Endothelial cell (in vitro differentiated cells): ENCODE measurements around the gene CSNK2B. TPM values are rescaled to one million over a fixed set of nuclear protein-coding genes. Genes with fewer than 3 reads are reported as not detected.

Source experiments
- DNase-seq: peaks from one replicate; pipeline ENCODE4 v3.0.0; 2021; ENCODE audit warnings: low spot score
- H3K27ac Mint-ChIP-seq: one replicate; pipeline ENCODE4 v1.8.0; 2021; ENCODE audit warnings: mixed read lengths, inconsistent platforms; ENCODE audit not compliant: unreplicated experiment
- H3K27me3 Mint-ChIP-seq: one replicate; pipeline ENCODE4 v1.8.0; 2021; ENCODE audit warnings: mild to moderate bottlenecking, moderate library complexity, mixed read lengths, inconsistent platforms; ENCODE audit not compliant: unreplicated experiment
- H3K36me3 Mint-ChIP-seq: one replicate; pipeline ENCODE4 v1.8.0; 2021; ENCODE audit warnings: mild to moderate bottlenecking, low read depth, mixed read lengths, inconsistent platforms; ENCODE audit not compliant: unreplicated experiment
- H3K4me1 Mint-ChIP-seq: one replicate; pipeline ENCODE4 v1.8.0; 2021; ENCODE audit warnings: mild to moderate bottlenecking, mixed read lengths, inconsistent platforms; ENCODE audit not compliant: unreplicated experiment
- H3K4me3 Mint-ChIP-seq: one replicate; pipeline ENCODE4 v1.8.0; 2021; ENCODE audit warnings: mild to moderate bottlenecking, mixed read lengths, inconsistent platforms; ENCODE audit not compliant: unreplicated experiment
- H3K9me3 Mint-ChIP-seq: one replicate; pipeline ENCODE4 v1.8.0; 2021; ENCODE audit warnings: mixed read lengths, inconsistent platforms; ENCODE audit not compliant: unreplicated experiment
- total RNA-seq: library from RNA; stranded (reverse); fragmentation: NEBNext Ultra II Directional; extraction: Animal tissue kit (Norgen Biotek cat#: 25700); gene quantifications from one replicate; pipeline ENCODE4 v1.2.1, GENCODE V29; 2021; ENCODE audit not compliant: unreplicated experiment
- TF ChIP-seq, protein P1 (sequence below): fragments of 200-600 bp; sonication (generic); IDR thresholded peaks from one replicate; pipeline ENCODE4 v1.5.0; 2021; ENCODE audit warnings: antibody characterized with exemption; ENCODE audit not compliant: unreplicated experiment

CSNK2B gene
- total RNA-seq, 1 donor from 2014 or later = 164 TPM

DNA sequence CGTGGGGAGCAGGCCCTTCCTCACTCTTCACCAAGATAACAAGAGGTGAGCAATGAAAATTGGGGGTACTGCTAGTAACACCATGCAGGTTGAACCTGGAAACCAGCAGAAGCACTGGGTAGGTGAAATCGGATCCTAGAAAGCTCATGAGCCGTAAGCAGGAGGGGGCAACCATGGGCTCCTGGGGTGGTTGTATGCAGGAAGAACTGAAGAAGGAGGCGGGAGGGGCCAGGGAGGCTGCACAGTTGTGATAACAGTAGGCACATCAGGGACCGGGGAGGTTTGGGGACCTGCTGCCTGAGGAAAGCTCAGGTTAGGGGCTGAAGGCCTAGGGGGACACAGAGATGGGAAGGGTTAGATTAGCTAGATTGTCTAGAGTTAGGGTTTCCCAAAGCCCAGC lies 20.6 kb downstream of the CSNK2B start:
- H3K27me3 Mint-ChIP-seq = peaks cover 4% of the 10 kb centered on the region
- H3K9me3 Mint-ChIP-seq = no peaks in the 10 kb centered on the region
- no peak for DNase-seq
- no peak overlapping the region for H3K27ac Mint-ChIP-seq
- H3K4me3 Mint-ChIP-seq = peak overlapping the region; percentile 38
- H3K36me3 Mint-ChIP-seq = peaks cover 16% of the 10 kb centered on the region
- H3K4me1 Mint-ChIP-seq = peaks cover 22% of the 10 kb centered on the region
- TF ChIP-seq, protein P1, sequence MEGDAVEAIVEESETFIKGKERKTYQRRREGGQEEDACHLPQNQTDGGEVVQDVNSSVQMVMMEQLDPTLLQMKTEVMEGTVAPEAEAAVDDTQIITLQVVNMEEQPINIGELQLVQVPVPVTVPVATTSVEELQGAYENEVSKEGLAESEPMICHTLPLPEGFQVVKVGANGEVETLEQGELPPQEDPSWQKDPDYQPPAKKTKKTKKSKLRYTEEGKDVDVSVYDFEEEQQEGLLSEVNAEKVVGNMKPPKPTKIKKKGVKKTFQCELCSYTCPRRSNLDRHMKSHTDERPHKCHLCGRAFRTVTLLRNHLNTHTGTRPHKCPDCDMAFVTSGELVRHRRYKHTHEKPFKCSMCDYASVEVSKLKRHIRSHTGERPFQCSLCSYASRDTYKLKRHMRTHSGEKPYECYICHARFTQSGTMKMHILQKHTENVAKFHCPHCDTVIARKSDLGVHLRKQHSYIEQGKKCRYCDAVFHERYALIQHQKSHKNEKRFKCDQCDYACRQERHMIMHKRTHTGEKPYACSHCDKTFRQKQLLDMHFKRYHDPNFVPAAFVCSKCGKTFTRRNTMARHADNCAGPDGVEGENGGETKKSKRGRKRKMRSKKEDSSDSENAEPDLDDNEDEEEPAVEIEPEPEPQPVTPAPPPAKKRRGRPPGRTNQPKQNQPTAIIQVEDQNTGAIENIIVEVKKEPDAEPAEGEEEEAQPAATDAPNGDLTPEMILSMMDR = no peak

DNA sequence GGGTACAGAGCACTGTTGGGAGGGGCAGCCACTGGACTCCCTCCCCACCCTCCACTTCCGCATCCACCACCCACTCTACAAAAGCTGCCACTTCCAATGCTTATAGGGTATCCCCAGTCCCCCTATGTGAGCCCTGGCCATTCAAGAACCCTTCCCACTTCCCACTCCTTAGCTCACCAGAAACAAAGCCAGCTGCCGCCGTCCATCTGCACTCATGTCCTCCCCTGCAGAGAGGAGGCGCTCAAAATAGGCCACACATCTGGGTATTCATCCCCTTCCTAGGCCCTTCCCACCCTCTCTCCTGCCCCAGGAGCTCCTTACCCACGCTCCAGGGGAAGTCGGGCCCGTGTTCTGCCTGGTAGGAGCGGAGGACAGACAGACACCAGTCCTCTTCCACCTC lies 21.4 kb downstream of the CSNK2B start:
- H3K4me3 Mint-ChIP-seq = no peak overlapping the region
- no peak for DNase-seq

DNA sequence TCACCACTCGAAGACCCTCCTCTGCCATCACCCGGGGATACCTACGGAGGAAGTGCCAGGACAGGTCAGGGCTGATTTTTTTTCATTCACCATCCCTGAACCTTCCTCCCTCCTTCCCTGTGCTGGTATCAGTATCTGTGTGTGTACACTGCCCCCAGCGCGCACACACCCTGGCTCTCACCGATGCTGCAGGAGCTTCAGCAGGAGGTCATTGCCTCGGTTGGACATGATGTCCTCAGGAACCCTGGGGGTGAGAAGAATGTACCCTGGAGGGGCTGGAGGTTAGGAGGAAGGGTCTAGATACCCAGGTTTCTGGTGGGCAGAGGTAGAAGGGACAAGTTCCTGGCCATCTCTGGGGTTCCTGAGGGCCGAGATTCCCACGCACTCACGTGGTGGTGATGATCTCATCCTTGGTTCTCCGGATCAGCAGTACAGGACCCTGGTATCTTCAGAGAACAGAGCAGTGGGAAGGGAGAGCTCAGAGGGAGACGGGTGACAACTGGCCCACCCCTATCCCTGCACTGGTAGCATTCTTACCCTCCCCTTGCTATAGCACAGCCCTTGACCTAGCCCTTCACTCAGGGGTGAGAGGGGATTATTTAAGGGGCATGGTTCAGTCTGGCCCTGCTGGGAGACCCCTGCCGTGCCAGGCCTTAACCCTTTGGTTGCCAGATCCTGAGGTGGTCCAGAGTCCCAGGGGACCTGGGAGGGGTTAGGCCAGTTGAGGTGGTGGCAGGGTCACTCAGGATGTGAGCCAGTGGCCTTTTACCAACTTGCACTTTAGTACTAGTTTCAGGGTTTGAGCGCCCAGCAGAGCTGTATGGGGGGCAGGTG lies 22.2 kb downstream of the CSNK2B start:
- no peak for DNase-seq
- no peak overlapping the region for H3K27ac Mint-ChIP-seq
- no peak overlapping the region for H3K4me3 Mint-ChIP-seq
- H3K36me3 Mint-ChIP-seq = peaks cover 19% of the 10 kb centered on the region
- TF ChIP-seq, protein P1 = no peak
- no peaks in the 10 kb centered on the region for H3K9me3 Mint-ChIP-seq
- H3K4me1 Mint-ChIP-seq = peaks cover 18% of the 10 kb centered on the region
- peaks cover 4% of the 10 kb centered on the region for H3K27me3 Mint-ChIP-seq

More for the DNA sequence above, 21.4 kb downstream of the CSNK2B start:
- no peak overlapping the region for H3K27ac Mint-ChIP-seq
- peaks cover 19% of the 10 kb centered on the region for H3K4me1 Mint-ChIP-seq
- TF ChIP-seq, protein P1 = no peak
- H3K9me3 Mint-ChIP-seq = no peaks in the 10 kb centered on the region
- peaks cover 4% of the 10 kb centered on the region for H3K27me3 Mint-ChIP-seq
- peaks cover 16% of the 10 kb centered on the region for H3K36me3 Mint-ChIP-seq

DNA sequence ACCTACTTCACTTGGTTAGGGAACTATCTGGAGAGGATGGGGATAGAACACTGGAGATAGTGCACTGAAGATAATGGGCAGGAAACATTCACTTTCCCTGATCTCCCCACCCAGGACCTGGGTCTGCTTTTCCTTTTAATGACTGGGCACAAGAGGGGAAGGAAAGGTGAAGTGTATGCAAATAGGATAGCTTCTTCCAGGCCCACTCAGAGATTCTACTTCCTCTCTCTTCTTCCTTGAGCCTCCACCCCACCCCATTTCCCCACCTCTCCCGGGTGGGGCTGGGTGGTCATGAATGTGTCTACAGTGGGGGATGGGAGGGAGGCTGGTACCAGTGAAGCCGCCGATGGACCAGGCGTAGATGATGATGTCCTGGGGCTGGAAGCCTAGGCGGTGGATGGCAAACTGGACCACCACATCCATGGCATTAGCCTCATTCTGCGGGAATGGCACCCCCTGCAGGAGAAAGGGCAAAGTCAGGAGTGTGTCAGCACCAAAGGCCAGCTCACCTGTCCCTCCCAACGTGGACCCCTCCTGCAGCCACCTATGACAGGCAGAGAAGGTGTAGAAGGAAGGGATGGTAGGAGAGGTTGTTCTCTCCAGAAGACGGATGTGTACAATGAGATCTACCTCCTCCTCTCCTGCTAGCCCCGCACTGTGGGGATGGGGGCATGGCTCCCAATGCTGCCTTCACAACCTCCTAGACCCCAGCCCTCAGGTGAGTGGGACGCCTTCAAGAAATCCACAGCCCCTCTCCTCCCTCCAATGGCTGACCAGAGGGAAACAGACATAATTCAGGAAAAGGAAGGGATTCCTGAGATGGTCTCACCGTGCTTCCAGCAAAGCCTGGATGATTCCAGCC lies 23.6 kb downstream of the CSNK2B start:
- DNase-seq = peak; percentile 20
- peaks cover 15% of the 10 kb centered on the region for H3K4me1 Mint-ChIP-seq
- H3K9me3 Mint-ChIP-seq = no peaks in the 10 kb centered on the region
- TF ChIP-seq, protein P1 = no peak
- peaks cover 22% of the 10 kb centered on the region for H3K36me3 Mint-ChIP-seq
- H3K27ac Mint-ChIP-seq = peak overlapping the region; percentile 76
- H3K4me3 Mint-ChIP-seq = peak overlapping the region; percentile 73
- H3K27me3 Mint-ChIP-seq = peaks cover 6% of the 10 kb centered on the region
